Endothelial cell (in vitro differentiated cells): ENCODE results near the gene NHLRC4. TPM values are rescaled to one million over a fixed set of nuclear protein-coding genes. Genes with fewer than 3 reads are reported as not detected.

Experiments
- DNase-seq: peaks from one replicate; pipeline ENCODE4 v3.0.0; 2021; ENCODE audit warnings: low spot score
- H3K27ac Mint-ChIP-seq: one replicate; pipeline ENCODE4 v1.8.0; 2021; ENCODE audit warnings: mixed read lengths, inconsistent platforms; ENCODE audit not compliant: unreplicated experiment
- H3K27me3 Mint-ChIP-seq: one replicate; pipeline ENCODE4 v1.8.0; 2021; ENCODE audit warnings: mild to moderate bottlenecking, moderate library complexity, mixed read lengths, inconsistent platforms; ENCODE audit not compliant: unreplicated experiment
- H3K36me3 Mint-ChIP-seq: one replicate; pipeline ENCODE4 v1.8.0; 2021; ENCODE audit warnings: mild to moderate bottlenecking, low read depth, mixed read lengths, inconsistent platforms; ENCODE audit not compliant: unreplicated experiment
- H3K4me1 Mint-ChIP-seq: one replicate; pipeline ENCODE4 v1.8.0; 2021; ENCODE audit warnings: mild to moderate bottlenecking, mixed read lengths, inconsistent platforms; ENCODE audit not compliant: unreplicated experiment
- H3K4me3 Mint-ChIP-seq: one replicate; pipeline ENCODE4 v1.8.0; 2021; ENCODE audit warnings: mild to moderate bottlenecking, mixed read lengths, inconsistent platforms; ENCODE audit not compliant: unreplicated experiment
- H3K9me3 Mint-ChIP-seq: one replicate; pipeline ENCODE4 v1.8.0; 2021; ENCODE audit warnings: mixed read lengths, inconsistent platforms; ENCODE audit not compliant: unreplicated experiment
- CTCF ChIP-seq: fragments of 200-600 bp; sonication (generic); IDR thresholded peaks from one replicate; pipeline ENCODE4 v1.5.0; 2021; ENCODE audit warnings: antibody characterized with exemption; ENCODE audit not compliant: unreplicated experiment
- total RNA-seq: library from RNA; stranded (reverse); fragmentation: NEBNext Ultra II Directional; extraction: Animal tissue kit (Norgen Biotek cat#: 25700); gene quantifications from one replicate; pipeline ENCODE4 v1.2.1, GENCODE V29; 2021; ENCODE audit not compliant: unreplicated experiment

Gene NHLRC4
- total RNA-seq, 1 donor from 2014 or later, result 0.69 TPM

- no peak for DNase-seq
- H3K36me3 Mint-ChIP-seq, result no peaks in the 10 kb centered on the region
- no peaks in the 10 kb centered on the region for H3K9me3 Mint-ChIP-seq
- H3K27ac Mint-ChIP-seq, result no peak overlapping the region
- peaks cover 4% of the 10 kb centered on the region for H3K27me3 Mint-ChIP-seq
- no peak overlapping the region for H3K4me3 Mint-ChIP-seq
- H3K4me1 Mint-ChIP-seq, result peaks cover 2% of the 10 kb centered on the region
- TF ChIP-seq CTCF, result no peak
Measured at GRCh38 chr16:554297-554621, 12.5 kb upstream of the NHLRC4 start.

GRCh38 chr16:554640-555365 lies 12.0 kb upstream of the NHLRC4 start:
- no peaks in the 10 kb centered on the region for H3K36me3 Mint-ChIP-seq
- H3K4me3 Mint-ChIP-seq, result no peak overlapping the region
- no peak for DNase-seq
- peaks cover 4% of the 10 kb centered on the region for H3K27me3 Mint-ChIP-seq
- H3K27ac Mint-ChIP-seq, result no peak overlapping the region
- no peaks in the 10 kb centered on the region for H3K9me3 Mint-ChIP-seq
- TF ChIP-seq CTCF, result no peak
- H3K4me1 Mint-ChIP-seq, result peaks cover 2% of the 10 kb centered on the region

GRCh38 chr16:555528-556473 lies 11.0 kb upstream of the NHLRC4 start:
- no peak overlapping the region for H3K4me3 Mint-ChIP-seq
- DNase-seq, result no peak
- peaks cover 4% of the 10 kb centered on the region for H3K27me3 Mint-ChIP-seq
- TF ChIP-seq CTCF, result no peak
- no peak overlapping the region for H3K27ac Mint-ChIP-seq
- no peaks in the 10 kb centered on the region for H3K36me3 Mint-ChIP-seq
- no peaks in the 10 kb centered on the region for H3K9me3 Mint-ChIP-seq
- peaks cover 2% of the 10 kb centered on the region for H3K4me1 Mint-ChIP-seq

- no peak overlapping the region for H3K27ac Mint-ChIP-seq
- H3K4me1 Mint-ChIP-seq, result peaks cover 2% of the 10 kb centered on the region
- H3K9me3 Mint-ChIP-seq, result no peaks in the 10 kb centered on the region
- DNase-seq, result no peak
- no peak for TF ChIP-seq CTCF
- H3K27me3 Mint-ChIP-seq, result peaks cover 2% of the 10 kb centered on the region
- no peaks in the 10 kb centered on the region for H3K36me3 Mint-ChIP-seq
- no peak overlapping the region for H3K4me3 Mint-ChIP-seq
Measured at GRCh38 chr16:556474-557173, 10.2 kb upstream of the NHLRC4 start.
